ENCODE data around the gene PRPH2.

Gene PRPH2

DNA sequence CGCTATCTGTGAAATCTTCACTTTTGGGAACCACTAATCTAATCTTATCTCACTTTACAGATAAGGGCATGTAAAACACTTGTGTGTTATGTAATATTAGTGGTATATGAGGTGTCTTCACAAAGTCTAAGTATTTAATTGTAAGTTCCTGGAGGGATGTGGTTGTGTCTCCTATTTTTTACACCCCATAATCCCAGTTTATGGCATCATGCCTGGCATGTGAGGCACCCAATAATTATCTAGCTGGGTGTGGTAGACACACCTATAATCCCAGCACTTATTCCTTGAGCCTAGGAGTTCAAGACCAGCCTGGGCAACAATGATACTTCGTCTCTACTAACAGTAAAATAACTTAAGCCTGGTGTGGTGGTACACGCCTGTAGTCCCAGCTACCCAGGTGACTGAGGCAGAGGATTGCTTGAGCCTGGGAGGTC, 40.0 kb upstream of the PRPH2 start:
- Histone ChIP-seq H3K36me3 (ENCODE audit: insufficient read depth, low read length) (peaks cover 4% of the 10 kb centered on the region; the same call in 1 of the 2 replicates), H3K9ac (ENCODE audit: low read length) (no peak overlapping the region), H3K9me2 (ENCODE audit: low read depth, low read length) (no peaks in the 10 kb centered on the region), H3K4me1 (ENCODE audit: insufficient read depth, low read length, severe bottlenecking) (peaks cover 6% of the 10 kb centered on the region), H3K27me3 (ENCODE audit: insufficient read depth, low read length) (no peaks in the 10 kb centered on the region), H2AFZ (ENCODE audit: low read length) (no peak overlapping the region), H3K4me3 (ENCODE audit: low read depth, low read length, poor library complexity, severe bottlenecking) (no peak overlapping the region), H3F3A (ENCODE audit: insufficient read depth, low read length) (no peaks in the 10 kb centered on the region), H3K79me2 (ENCODE audit: insufficient read depth, low read length) (no peaks in the 10 kb centered on the region), H3K9me3 (ENCODE audit: low read length) (no peaks in the 10 kb centered on the region), H3K4me2 (ENCODE audit: low read length) (no peak overlapping the region), H4K20me1 (ENCODE audit: insufficient read depth, low read length) (no peaks in the 10 kb centered on the region), H3K27ac (ENCODE audit: low read depth, low read length, poor library complexity, severe bottlenecking) (no peak overlapping the region)
- TF ChIP-seq, protein P1, sequence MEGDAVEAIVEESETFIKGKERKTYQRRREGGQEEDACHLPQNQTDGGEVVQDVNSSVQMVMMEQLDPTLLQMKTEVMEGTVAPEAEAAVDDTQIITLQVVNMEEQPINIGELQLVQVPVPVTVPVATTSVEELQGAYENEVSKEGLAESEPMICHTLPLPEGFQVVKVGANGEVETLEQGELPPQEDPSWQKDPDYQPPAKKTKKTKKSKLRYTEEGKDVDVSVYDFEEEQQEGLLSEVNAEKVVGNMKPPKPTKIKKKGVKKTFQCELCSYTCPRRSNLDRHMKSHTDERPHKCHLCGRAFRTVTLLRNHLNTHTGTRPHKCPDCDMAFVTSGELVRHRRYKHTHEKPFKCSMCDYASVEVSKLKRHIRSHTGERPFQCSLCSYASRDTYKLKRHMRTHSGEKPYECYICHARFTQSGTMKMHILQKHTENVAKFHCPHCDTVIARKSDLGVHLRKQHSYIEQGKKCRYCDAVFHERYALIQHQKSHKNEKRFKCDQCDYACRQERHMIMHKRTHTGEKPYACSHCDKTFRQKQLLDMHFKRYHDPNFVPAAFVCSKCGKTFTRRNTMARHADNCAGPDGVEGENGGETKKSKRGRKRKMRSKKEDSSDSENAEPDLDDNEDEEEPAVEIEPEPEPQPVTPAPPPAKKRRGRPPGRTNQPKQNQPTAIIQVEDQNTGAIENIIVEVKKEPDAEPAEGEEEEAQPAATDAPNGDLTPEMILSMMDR (IDR thresholded peaks at IDR 0.05; ENCODE audit: low read length) = no peak
- TF ChIP-seq EZH2 (IDR thresholded peaks at IDR 0.05; ENCODE audit: borderline replicate concordance, low read length) = no peak

DNA sequence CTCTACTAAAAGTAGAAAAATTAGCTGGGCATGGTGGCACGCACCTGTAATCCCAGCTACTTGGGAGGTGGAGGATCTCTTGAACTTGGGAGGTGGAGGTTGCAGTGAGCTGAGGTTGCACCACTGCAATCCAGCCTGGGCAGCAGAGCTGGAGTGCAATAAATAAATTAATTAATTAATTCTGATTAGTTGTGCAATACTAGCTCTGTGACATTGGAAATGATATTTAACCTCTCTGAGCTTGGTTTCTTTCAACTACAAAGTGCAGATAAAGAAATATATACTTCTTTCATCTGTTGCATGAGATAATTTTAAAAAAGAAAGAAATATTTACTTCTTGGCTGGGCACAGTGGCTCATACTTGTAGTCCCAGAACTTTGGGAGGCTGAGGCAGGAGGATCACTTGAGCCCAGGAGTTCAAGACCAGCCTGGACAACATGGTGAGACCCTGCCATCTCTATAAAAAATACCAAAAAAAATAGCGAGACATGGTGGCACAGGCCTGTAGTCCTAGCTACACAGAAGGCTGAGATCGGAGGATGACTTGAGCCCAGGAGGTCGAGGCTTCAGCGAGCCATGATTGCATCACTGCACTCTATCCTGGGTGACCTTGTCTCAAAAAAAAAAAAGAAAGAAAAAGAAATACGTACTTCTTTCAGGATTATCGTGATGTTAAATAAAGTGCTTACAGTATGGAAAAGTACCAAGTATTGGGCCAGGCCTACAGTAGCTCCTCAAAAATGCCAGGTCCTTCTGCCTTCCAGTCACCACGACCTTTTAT, 39.1 kb upstream of the PRPH2 start:
- H3K27ac ChIP-seq (ENCODE audit: low read depth, low read length, poor library complexity, severe bottlenecking) = no peak overlapping the region
- H3K4me2 ChIP-seq (ENCODE audit: low read length) = no peak overlapping the region
- no peak overlapping the region for H3K4me3 ChIP-seq (ENCODE audit: low read depth, low read length, poor library complexity, severe bottlenecking)
- H3K9me2 ChIP-seq (ENCODE audit: low read depth, low read length) = no peaks in the 10 kb centered on the region
- TF ChIP-seq, protein P1 (IDR thresholded peaks at IDR 0.05; ENCODE audit: low read length) = no peak
- TF ChIP-seq EZH2 (IDR thresholded peaks at IDR 0.05; ENCODE audit: borderline replicate concordance, low read length) = no peak
- no peaks in the 10 kb centered on the region for H3K79me2 ChIP-seq (ENCODE audit: insufficient read depth, low read length)
- no peaks in the 10 kb centered on the region for H3K9me3 ChIP-seq (ENCODE audit: low read length)
- H4K20me1 ChIP-seq (ENCODE audit: insufficient read depth, low read length) = no peaks in the 10 kb centered on the region
- H3K27me3 ChIP-seq (ENCODE audit: insufficient read depth, low read length) = no peaks in the 10 kb centered on the region
- H3F3A ChIP-seq (ENCODE audit: insufficient read depth, low read length) = no peaks in the 10 kb centered on the region
- H2AFZ ChIP-seq (ENCODE audit: low read length) = no peak overlapping the region
- H3K9ac ChIP-seq (ENCODE audit: low read length) = no peak overlapping the region
- peaks cover 7% of the 10 kb centered on the region for H3K4me1 ChIP-seq (ENCODE audit: insufficient read depth, low read length, severe bottlenecking)
- peaks cover 4% of the 10 kb centered on the region; the same call in 1 of the 2 replicates for H3K36me3 ChIP-seq (ENCODE audit: insufficient read depth, low read length)

DNA sequence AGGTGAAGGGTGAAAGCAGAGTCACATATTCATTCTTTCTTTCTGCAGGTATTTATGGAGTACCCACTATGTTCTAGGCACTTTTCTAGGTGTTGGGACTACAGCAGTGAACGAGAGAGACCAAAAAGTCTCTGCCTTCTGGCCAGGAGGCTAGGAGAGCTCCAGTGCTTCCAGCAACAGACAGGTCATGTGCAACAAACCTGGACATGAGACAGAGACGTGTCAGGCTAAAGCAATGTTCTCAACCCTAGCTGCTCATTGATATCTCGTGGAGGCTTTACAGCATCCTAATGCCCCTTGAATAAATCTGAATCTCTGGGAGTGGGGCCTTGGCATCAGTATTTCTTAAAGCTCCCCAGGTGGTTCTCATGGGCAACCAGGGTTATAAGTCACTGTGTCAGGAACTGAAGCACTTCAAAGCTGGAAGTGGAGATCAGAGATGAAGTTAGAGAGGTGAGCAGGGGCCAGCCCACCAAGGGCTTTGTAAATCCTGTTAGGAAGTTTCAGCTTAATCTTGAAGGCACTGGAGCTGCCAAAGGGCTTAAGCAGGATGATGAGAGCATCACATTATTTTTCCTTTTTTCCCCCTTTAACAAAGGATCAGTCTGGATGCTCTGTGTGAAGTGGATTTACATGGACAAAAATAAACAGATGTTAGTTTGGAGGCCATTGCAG, 36.5 kb upstream of the PRPH2 start:
- H3K79me2 ChIP-seq (ENCODE audit: insufficient read depth, low read length) = no peaks in the 10 kb centered on the region
- no peak overlapping the region for H3K4me2 ChIP-seq (ENCODE audit: low read length)
- H3K9ac ChIP-seq (ENCODE audit: low read length) = no peak overlapping the region
- TF ChIP-seq, protein P1 (IDR thresholded peaks at IDR 0.05; ENCODE audit: low read length) = no peak
- TF ChIP-seq EZH2 (IDR thresholded peaks at IDR 0.05; ENCODE audit: borderline replicate concordance, low read length) = no peak
- H3K27ac ChIP-seq (ENCODE audit: low read depth, low read length, poor library complexity, severe bottlenecking) = no peak overlapping the region
- H3F3A ChIP-seq (ENCODE audit: insufficient read depth, low read length) = no peaks in the 10 kb centered on the region
- H3K9me2 ChIP-seq (ENCODE audit: low read depth, low read length) = no peaks in the 10 kb centered on the region
- H2AFZ ChIP-seq (ENCODE audit: low read length) = no peak overlapping the region
- H3K36me3 ChIP-seq (ENCODE audit: insufficient read depth, low read length) = peaks cover 4% of the 10 kb centered on the region; the same call in 1 of the 2 replicates
- no peaks in the 10 kb centered on the region for H3K9me3 ChIP-seq (ENCODE audit: low read length)
- no peaks in the 10 kb centered on the region for H3K27me3 ChIP-seq (ENCODE audit: insufficient read depth, low read length)
- no peak overlapping the region for H3K4me3 ChIP-seq (ENCODE audit: low read depth, low read length, poor library complexity, severe bottlenecking)
- no peaks in the 10 kb centered on the region for H4K20me1 ChIP-seq (ENCODE audit: insufficient read depth, low read length)
- peaks cover 7% of the 10 kb centered on the region for H3K4me1 ChIP-seq (ENCODE audit: insufficient read depth, low read length, severe bottlenecking)

Data from OCI-LY1 (cell line).